Peyer's patch (tissue), 4 donors: ENCODE data around the gene FAM98B.

Experiments
- POLR2A ChIP-seq, 2 donors: fragments of 450-650 bp; IDR thresholded peaks; one replicate each; pipeline ENCODE4 v1.5.1; 2017; ENCODE audit warnings: antibody characterized with exemption in 2 of 2, mild to moderate bottlenecking in 2 of 2, moderate library complexity in 2 of 2
- TF ChIP-seq, protein P1 (sequence below), 6 experiments: fragments of 450-650 bp in 4 of 6; fragments of 200-600 bp in 2 of 6; sonication (generic) in 1 of 6; IDR thresholded peaks; one replicate each; pipeline ENCODE4 v1.5.1; 2017 to 2019; ENCODE audit warnings: antibody characterized with exemption in 6 of 6, mild to moderate bottlenecking in 3 of 6, moderate library complexity in 1 of 6

DNA sequence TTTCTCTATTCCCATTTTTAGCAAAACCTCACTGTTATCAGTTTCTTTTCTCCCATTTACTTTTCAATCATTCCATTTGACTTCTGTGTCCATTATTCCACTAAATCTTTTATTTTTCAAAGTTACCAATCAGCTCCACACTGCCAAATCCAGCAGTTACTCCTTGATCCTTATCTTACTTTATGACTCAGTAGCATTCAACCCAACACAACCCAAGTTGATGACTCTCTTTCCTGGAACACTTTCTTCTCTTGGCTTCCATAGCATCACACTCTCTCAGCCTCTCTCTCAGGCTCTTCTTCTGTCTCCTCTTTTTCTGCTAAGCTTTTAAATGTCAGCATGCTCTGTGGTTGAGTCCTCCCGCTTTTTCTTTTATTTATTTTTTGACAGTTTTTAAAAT lies 74.4 kb downstream of the FAM98B start:
- TF ChIP-seq, protein P1, sequence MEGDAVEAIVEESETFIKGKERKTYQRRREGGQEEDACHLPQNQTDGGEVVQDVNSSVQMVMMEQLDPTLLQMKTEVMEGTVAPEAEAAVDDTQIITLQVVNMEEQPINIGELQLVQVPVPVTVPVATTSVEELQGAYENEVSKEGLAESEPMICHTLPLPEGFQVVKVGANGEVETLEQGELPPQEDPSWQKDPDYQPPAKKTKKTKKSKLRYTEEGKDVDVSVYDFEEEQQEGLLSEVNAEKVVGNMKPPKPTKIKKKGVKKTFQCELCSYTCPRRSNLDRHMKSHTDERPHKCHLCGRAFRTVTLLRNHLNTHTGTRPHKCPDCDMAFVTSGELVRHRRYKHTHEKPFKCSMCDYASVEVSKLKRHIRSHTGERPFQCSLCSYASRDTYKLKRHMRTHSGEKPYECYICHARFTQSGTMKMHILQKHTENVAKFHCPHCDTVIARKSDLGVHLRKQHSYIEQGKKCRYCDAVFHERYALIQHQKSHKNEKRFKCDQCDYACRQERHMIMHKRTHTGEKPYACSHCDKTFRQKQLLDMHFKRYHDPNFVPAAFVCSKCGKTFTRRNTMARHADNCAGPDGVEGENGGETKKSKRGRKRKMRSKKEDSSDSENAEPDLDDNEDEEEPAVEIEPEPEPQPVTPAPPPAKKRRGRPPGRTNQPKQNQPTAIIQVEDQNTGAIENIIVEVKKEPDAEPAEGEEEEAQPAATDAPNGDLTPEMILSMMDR (IDR thresholded peaks at IDR 0.05), result no peak
- TF ChIP-seq POLR2A (IDR thresholded peaks at IDR 0.05), result no peak
